ENCODE results near the gene CYS1. TPM values are rescaled to one million over a fixed set of nuclear protein-coding genes. Genes with fewer than 3 reads are reported as not detected.
"Not testable (repeated sequence)": the region's sequence is repeated elsewhere in the genome, so short reads cannot be mapped to it uniquely, and the experiment has no call there.

Gene CYS1
- total RNA-seq, 2 experiments from 2014 or later, result 0.15 TPM; not detected in 1

GRCh38 chr2:10042301-10043161 is 37.7 kb downstream of the CYS1 start:
- ChIA-PET POLR2A (interaction anchor here (0.5 to 2.1 kb wide), 3 partner anchors 58 to 199 kb away, joined by 3 to 6 read pairs (median 3); partner anchors contain the start of gene TAF1B), CTCF (interaction anchor here (1.0 to 2.1 kb wide), 5 partner anchors 13 to 242 kb away, joined by 3 to 7 read pairs (median 5); no protein-coding TSS in a partner anchor)

- CTCF ChIA-PET, result interaction anchor here (1.0 to 2.1 kb wide), 5 partner anchors 12 to 242 kb away, joined by 3 to 7 read pairs (median 5); no protein-coding TSS in a partner anchor
- POLR2A ChIA-PET, result interaction anchor here (1.2 to 2.1 kb wide), 2 partner anchors 57 to 198 kb away, joined by 3 to 6 read pairs; partner anchors contain the start of gene TAF1B
Measured at GRCh38 chr2:10041711-10042110, 38.5 kb downstream of the CYS1 start.

GRCh38 chr2:10039658-10040410 is 40.4 kb downstream of the CYS1 start:
- ChIA-PET CTCF (no interaction called here), POLR2A (no interaction called here)

GRCh38 chr2:10038716-10039115 is 41.5 kb downstream of the CYS1 start:
- CTCF ChIA-PET, result interaction anchor here (0.9 kb wide), 1 partner anchor 54 kb away, joined by 4 read pairs; no protein-coding TSS in a partner anchor
- POLR2A ChIA-PET, result interaction anchor here (0.7 kb wide), 1 partner anchor 258 kb away, joined by 3 read pairs; no protein-coding TSS in a partner anchor

- POLR2A ChIA-PET, result no interaction called here
Measured at GRCh38 chr2:10038123-10038522, 42.1 kb downstream of the CYS1 start.

GRCh38 chr2:10036095-10036884 is 43.9 kb downstream of the CYS1 start:
- POLR2A ChIA-PET, result no interaction called here

More at GRCh38 chr2:10038123-10038522, 42.1 kb downstream of the CYS1 start:
- CTCF ChIA-PET, result interaction anchor here (0.9 kb wide), 1 partner anchor 53 kb away, joined by 4 read pairs; no protein-coding TSS in a partner anchor

GRCh38 chr2:10035633-10036032 is 44.6 kb downstream of the CYS1 start:
- ChIA-PET POLR2A (no interaction called here), CTCF (interaction anchor here (0.5 to 1.4 kb wide), 4 partner anchors 10 to 192 kb away, joined by 3 to 10 read pairs (median 4); no protein-coding TSS in a partner anchor)

More at GRCh38 chr2:10036095-10036884, 43.9 kb downstream of the CYS1 start:
- CTCF ChIA-PET, result interaction anchor here (0.5 to 1.4 kb wide), 4 partner anchors 10 to 192 kb away, joined by 3 to 10 read pairs (median 4); no protein-coding TSS in a partner anchor

GRCh38 chr2:10035053-10035422 is 45.2 kb downstream of the CYS1 start:
- POLR2A ChIA-PET, result no interaction called here

GRCh38 chr2:10034333-10035052 is 45.7 kb downstream of the CYS1 start:
- CTCF ChIA-PET, result interaction anchor here (1.4 kb wide), 1 partner anchor 14 kb away, joined by 10 read pairs; no protein-coding TSS in a partner anchor
- POLR2A ChIA-PET, result no interaction called here

More at GRCh38 chr2:10035053-10035422, 45.2 kb downstream of the CYS1 start:
- CTCF ChIA-PET, result interaction anchor here (1.4 kb wide), 2 partner anchors 14 to 51 kb away, joined by 4 to 10 read pairs; no protein-coding TSS in a partner anchor

GRCh38 chr2:10033251-10034006 is 46.8 kb downstream of the CYS1 start:
- ChIA-PET POLR2A (no interaction called here), CTCF (no interaction called here)

GRCh38 chr2:10032746-10033105 is 47.5 kb downstream of the CYS1 start:
- CTCF ChIA-PET, result no interaction called here
- POLR2A ChIA-PET, result no interaction called here

GRCh38 chr2:10031886-10032745 is 48.1 kb downstream of the CYS1 start:
- ChIA-PET POLR2A (no interaction called here), CTCF (interaction anchor here (1.2 to 1.8 kb wide), 2 partner anchors 17 to 48 kb away, joined by 5 to 7 read pairs; no protein-coding TSS in a partner anchor)

- CTCF ChIA-PET, result interaction anchor here (1.7 to 1.8 kb wide), 2 partner anchors 11 to 46 kb away, joined by 3 to 5 read pairs; no protein-coding TSS in a partner anchor
- POLR2A ChIA-PET, result not testable (repeated sequence)
Measured at GRCh38 chr2:10030798-10031197, 49.4 kb downstream of the CYS1 start.

- CTCF ChIA-PET, result interaction anchor here (1.7 to 1.8 kb wide), 2 partner anchors 10 to 46 kb away, joined by 3 to 5 read pairs; no protein-coding TSS in a partner anchor
- POLR2A ChIA-PET, result no interaction called here
Measured at GRCh38 chr2:10030311-10030736, 49.9 kb downstream of the CYS1 start.

GRCh38 chr2:10029875-10030223 is 50.4 kb downstream of the CYS1 start:
- ChIA-PET CTCF (interaction anchor here (1.4 to 1.7 kb wide), 2 partner anchors 10 to 12 kb away, joined by 3 to 5 read pairs; no protein-coding TSS in a partner anchor), POLR2A (no interaction called here)

Measured in activated CD8-positive, alpha-beta memory T cell treated with anti-CD3 and anti-CD28 coated beads for 36 hours (primary cell).